Measurements from ENCODE around the gene TBXAS1. TPM values are rescaled to one million over a fixed set of nuclear protein-coding genes. Genes with fewer than 3 reads are reported as not detected.
"Not testable (repeated sequence)": the region's sequence is repeated elsewhere in the genome, so short reads cannot be mapped to it uniquely, and the experiment has no call there.

TBXAS1 gene
- total RNA-seq, 1 donor from 2014 or later, result 9.9 TPM

DNA sequence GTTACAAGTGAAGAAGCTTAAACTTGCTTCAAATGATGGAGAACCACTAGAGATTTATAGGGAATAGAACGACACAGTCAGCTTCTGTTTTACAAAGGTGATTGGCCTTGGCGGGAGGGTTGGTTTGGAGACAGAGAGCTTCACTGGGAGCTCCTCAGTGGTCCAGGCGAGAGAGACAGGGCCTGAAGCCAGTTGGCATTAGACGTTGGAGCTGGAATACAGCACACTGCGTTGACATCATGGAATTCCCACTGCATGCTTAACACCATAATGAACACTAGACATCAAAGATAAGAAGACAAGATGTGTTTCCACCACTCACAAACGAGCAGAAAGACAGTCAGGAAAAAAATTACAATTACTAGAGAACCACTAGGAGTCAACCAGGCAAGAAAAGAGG lies 67.8 kb downstream of the TBXAS1 start:
- Histone ChIP-seq H3K27ac (ENCODE audit: low read depth, low read length) (no peak overlapping the region), H3K9me3 (ENCODE audit: control insufficient read depth in 3 of 3, low read length in 3 of 3) (no peaks in the 10 kb centered on the region), H3K36me3 (ENCODE audit: control insufficient read depth in 3 of 3, insufficient read depth in 3 of 3, low read length in 3 of 3) (no peaks in the 10 kb centered on the region), H3K4me1 (ENCODE audit: control insufficient read depth in 3 of 3, insufficient read depth in 3 of 3, low read length in 3 of 3) (no peaks in the 10 kb centered on the region), H3K9ac (ENCODE audit: low read depth in 1 of 3, low read length in 3 of 3) (no peak overlapping the region), H3K27me3 (ENCODE audit: control insufficient read depth in 3 of 3, insufficient read depth in 3 of 3, low read length in 3 of 3) (peaks cover 0 to 6% (median 0%) of the 10 kb centered on the region in 3 donors), H3K4me3 (ENCODE audit: low read length in 3 of 3) (no peak overlapping the region)

GRCh38 chr7:139897422-139898090 lies 68.5 kb downstream of the TBXAS1 start:
- no peaks in the 10 kb centered on the region for H3K9me3 ChIP-seq (ENCODE audit: control insufficient read depth in 3 of 3, low read length in 3 of 3)
- no peak overlapping the region for H3K4me3 ChIP-seq (ENCODE audit: low read length in 3 of 3)
- no peak overlapping the region for H3K27ac ChIP-seq (ENCODE audit: low read depth, low read length)
- no peak overlapping the region for H3K9ac ChIP-seq (ENCODE audit: low read depth in 1 of 3, low read length in 3 of 3)
- no peaks in the 10 kb centered on the region for H3K36me3 ChIP-seq (ENCODE audit: control insufficient read depth in 3 of 3, insufficient read depth in 3 of 3, low read length in 3 of 3)
- H3K27me3 ChIP-seq (ENCODE audit: control insufficient read depth in 3 of 3, insufficient read depth in 3 of 3, low read length in 3 of 3), result peaks cover 0 to 6% (median 0%) of the 10 kb centered on the region in 3 donors
- H3K4me1 ChIP-seq (ENCODE audit: control insufficient read depth in 3 of 3, insufficient read depth in 3 of 3, low read length in 3 of 3), result no peaks in the 10 kb centered on the region

- no peaks in the 10 kb centered on the region for H3K9me3 ChIP-seq (ENCODE audit: control insufficient read depth in 3 of 3, low read length in 3 of 3)
- no peaks in the 10 kb centered on the region for H3K36me3 ChIP-seq (ENCODE audit: control insufficient read depth in 3 of 3, insufficient read depth in 3 of 3, low read length in 3 of 3)
- no peak overlapping the region for H3K27ac ChIP-seq (ENCODE audit: low read depth, low read length)
- peaks cover 0 to 6% (median 0%) of the 10 kb centered on the region in 3 donors for H3K27me3 ChIP-seq (ENCODE audit: control insufficient read depth in 3 of 3, insufficient read depth in 3 of 3, low read length in 3 of 3)
- H3K4me1 ChIP-seq (ENCODE audit: control insufficient read depth in 3 of 3, insufficient read depth in 3 of 3, low read length in 3 of 3), result no peaks in the 10 kb centered on the region
- H3K9ac ChIP-seq (ENCODE audit: low read depth in 1 of 3, low read length in 3 of 3), result no peak overlapping the region
- H3K4me3 ChIP-seq (ENCODE audit: low read length in 3 of 3), result no peak overlapping the region
Measured at GRCh38 chr7:139898483-139898882, 69.4 kb downstream of the TBXAS1 start.

- H3K27ac ChIP-seq (ENCODE audit: low read depth, low read length), result no peak overlapping the region
- peaks cover 0 to 6% (median 0%) of the 10 kb centered on the region in 3 donors for H3K27me3 ChIP-seq (ENCODE audit: control insufficient read depth in 3 of 3, insufficient read depth in 3 of 3, low read length in 3 of 3)
- no peak overlapping the region for H3K4me3 ChIP-seq (ENCODE audit: low read length in 3 of 3)
- no peaks in the 10 kb centered on the region for H3K36me3 ChIP-seq (ENCODE audit: control insufficient read depth in 3 of 3, insufficient read depth in 3 of 3, low read length in 3 of 3)
- H3K9ac ChIP-seq (ENCODE audit: low read depth in 1 of 3, low read length in 3 of 3), result no peak overlapping the region
- H3K9me3 ChIP-seq (ENCODE audit: control insufficient read depth in 3 of 3, low read length in 3 of 3), result no peaks in the 10 kb centered on the region
- no peaks in the 10 kb centered on the region for H3K4me1 ChIP-seq (ENCODE audit: control insufficient read depth in 3 of 3, insufficient read depth in 3 of 3, low read length in 3 of 3)
Measured at GRCh38 chr7:139899328-139899955, 70.4 kb downstream of the TBXAS1 start.

DNA sequence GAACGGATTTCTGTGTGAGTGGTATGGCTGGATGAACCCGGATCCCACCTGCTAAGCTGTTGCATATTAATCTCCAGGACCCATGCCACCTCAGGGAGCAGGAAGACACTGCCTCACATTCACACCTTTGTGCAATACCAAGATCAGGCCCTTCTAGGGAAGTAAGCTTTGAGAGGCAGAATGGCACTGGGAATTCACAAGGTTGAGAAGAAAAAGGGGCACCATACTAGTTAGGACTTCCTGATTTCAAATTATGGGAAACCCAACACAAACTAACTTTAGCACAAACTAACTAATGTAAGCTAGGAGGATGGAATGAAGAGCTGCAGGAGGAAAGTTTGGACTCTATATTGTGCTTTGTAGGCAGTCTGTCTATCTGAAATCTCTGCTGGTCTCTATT lies 71.3 kb downstream of the TBXAS1 start:
- no peaks in the 10 kb centered on the region for H3K9me3 ChIP-seq (ENCODE audit: control insufficient read depth in 3 of 3, low read length in 3 of 3)
- H3K9ac ChIP-seq (ENCODE audit: low read depth in 1 of 3, low read length in 3 of 3), result no peak overlapping the region
- no peaks in the 10 kb centered on the region for H3K36me3 ChIP-seq (ENCODE audit: control insufficient read depth in 3 of 3, insufficient read depth in 3 of 3, low read length in 3 of 3)
- H3K27ac ChIP-seq (ENCODE audit: low read depth, low read length), result no peak overlapping the region
- no peak overlapping the region for H3K4me3 ChIP-seq (ENCODE audit: low read length in 3 of 3)
- no peaks in the 10 kb centered on the region for H3K4me1 ChIP-seq (ENCODE audit: control insufficient read depth in 3 of 3, insufficient read depth in 3 of 3, low read length in 3 of 3)
- H3K27me3 ChIP-seq (ENCODE audit: control insufficient read depth in 3 of 3, insufficient read depth in 3 of 3, low read length in 3 of 3), result peaks cover 0 to under 1% (median 0%) of the 10 kb centered on the region in 3 donors

GRCh38 chr7:139901056-139901795 lies 72.2 kb downstream of the TBXAS1 start:
- Histone ChIP-seq H3K27ac (ENCODE audit: low read depth, low read length) (no peak overlapping the region), H3K36me3 (ENCODE audit: control insufficient read depth in 3 of 3, insufficient read depth in 3 of 3, low read length in 3 of 3) (no peaks in the 10 kb centered on the region), H3K27me3 (ENCODE audit: control insufficient read depth in 3 of 3, insufficient read depth in 3 of 3, low read length in 3 of 3) (no peaks in the 10 kb centered on the region), H3K9ac (ENCODE audit: low read depth in 1 of 3, low read length in 3 of 3) (no peak overlapping the region), H3K4me1 (ENCODE audit: control insufficient read depth in 3 of 3, insufficient read depth in 3 of 3, low read length in 3 of 3) (no peaks in the 10 kb centered on the region), H3K9me3 (ENCODE audit: control insufficient read depth in 3 of 3, low read length in 3 of 3) (peaks cover 0 to under 1% (median 0%) of the 10 kb centered on the region in 3 donors), H3K4me3 (ENCODE audit: low read length in 3 of 3) (no peak overlapping the region)

DNA sequence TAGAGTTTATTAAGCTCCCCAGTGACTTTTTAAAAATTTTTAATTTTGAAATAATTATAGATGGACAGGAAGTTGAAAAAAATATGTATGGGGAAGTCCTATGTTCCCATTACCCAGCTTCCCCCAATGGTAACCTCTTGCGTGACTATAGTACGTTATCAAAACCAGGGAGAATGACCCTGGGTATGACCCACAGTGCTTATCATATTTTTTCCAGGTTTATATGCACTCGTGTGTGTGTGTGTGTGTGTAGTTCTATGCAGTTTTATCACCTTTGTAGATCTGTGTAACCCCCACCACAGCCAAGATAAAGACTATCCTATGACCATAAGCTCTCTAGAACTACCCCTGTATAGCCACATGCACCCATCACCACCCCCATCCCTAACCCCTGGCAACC lies 72.8 kb downstream of the TBXAS1 start:
- Histone ChIP-seq H3K36me3 (ENCODE audit: control insufficient read depth in 3 of 3, insufficient read depth in 3 of 3, low read length in 3 of 3) (no peaks in the 10 kb centered on the region), H3K9ac (ENCODE audit: low read depth in 1 of 3, low read length in 3 of 3) (no peak overlapping the region), H3K4me1 (ENCODE audit: control insufficient read depth in 3 of 3, insufficient read depth in 3 of 3, low read length in 3 of 3) (no peaks in the 10 kb centered on the region), H3K27ac (ENCODE audit: low read depth, low read length) (no peak overlapping the region), H3K4me3 (ENCODE audit: low read length in 3 of 3) (no peak overlapping the region), H3K9me3 (ENCODE audit: control insufficient read depth in 3 of 3, low read length in 3 of 3) (peaks cover 0 to 5% (median 3%) of the 10 kb centered on the region in 3 donors), H3K27me3 (ENCODE audit: control insufficient read depth in 3 of 3, insufficient read depth in 3 of 3, low read length in 3 of 3) (no peaks in the 10 kb centered on the region)

GRCh38 chr7:139902436-139903102 lies 73.5 kb downstream of the TBXAS1 start:
- Histone ChIP-seq H3K27ac (ENCODE audit: low read depth, low read length) (no peak overlapping the region), H3K36me3 (ENCODE audit: control insufficient read depth in 3 of 3, insufficient read depth in 3 of 3, low read length in 3 of 3) (no peaks in the 10 kb centered on the region), H3K4me1 (ENCODE audit: control insufficient read depth in 3 of 3, insufficient read depth in 3 of 3, low read length in 3 of 3) (no peaks in the 10 kb centered on the region), H3K9ac (ENCODE audit: low read depth in 1 of 3, low read length in 3 of 3) (no peak overlapping the region), H3K4me3 (ENCODE audit: low read length in 3 of 3) (no peak overlapping the region), H3K27me3 (ENCODE audit: control insufficient read depth in 3 of 3, insufficient read depth in 3 of 3, low read length in 3 of 3) (no peaks in the 10 kb centered on the region), H3K9me3 (ENCODE audit: control insufficient read depth in 3 of 3, low read length in 3 of 3) (peaks cover 0 to 5% (median 3%) of the 10 kb centered on the region in 3 donors)

DNA sequence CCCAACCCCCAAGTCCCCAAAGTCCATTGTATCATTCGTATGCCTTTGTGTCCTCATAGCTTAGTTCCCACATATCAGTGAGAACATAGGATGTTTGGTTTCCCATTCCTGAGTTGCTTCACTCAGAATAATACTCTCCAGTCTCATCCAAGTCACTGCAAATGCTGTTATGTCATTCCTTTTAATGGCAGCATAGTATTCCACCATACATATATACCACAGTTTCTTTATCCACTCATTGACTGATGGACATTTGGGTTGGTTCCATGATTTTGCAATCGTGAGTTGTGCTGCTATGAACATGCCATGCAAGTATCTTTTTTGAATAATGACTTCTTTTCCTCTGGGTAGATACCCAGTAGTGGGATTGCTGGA lies 74.0 kb downstream of the TBXAS1 start:
- H3K27me3 ChIP-seq (ENCODE audit: control insufficient read depth in 3 of 3, insufficient read depth in 3 of 3, low read length in 3 of 3); H3K9me3 ChIP-seq (ENCODE audit: control insufficient read depth in 3 of 3, low read length in 3 of 3); H3K36me3 ChIP-seq (ENCODE audit: control insufficient read depth in 3 of 3, insufficient read depth in 3 of 3, low read length in 3 of 3); H3K27ac ChIP-seq (ENCODE audit: low read depth, low read length); H3K9ac ChIP-seq (ENCODE audit: low read depth in 1 of 3, low read length in 3 of 3); H3K4me3 ChIP-seq (ENCODE audit: low read length in 3 of 3); H3K4me1 ChIP-seq (ENCODE audit: control insufficient read depth in 3 of 3, insufficient read depth in 3 of 3, low read length in 3 of 3): not testable (repeated sequence)
